LNCaP clone FGC (cell line): ENCODE measurements around the gene SSX2IP.
"Not testable (repeated sequence)": the region's sequence is repeated elsewhere in the genome, so short reads cannot be mapped to it uniquely, and the experiment has no call there.

Experiments used
- DNase-seq: peaks from one replicate; pipeline ENCODE4 v3.0.0-alpha.2; 2011; ENCODE audit warnings: low read depth
- H3K4me3 ChIP-seq: 2 replicates; pipeline ENCODE4 v1.5.1; 2011; ENCODE audit warnings: mild to moderate bottlenecking, low read depth, low read length, control low read depth
- CTCF ChIP-seq: IDR thresholded peaks from 2 replicates; pipeline ENCODE4 v1.5.1; 2012; ENCODE audit warnings: mild to moderate bottlenecking; ENCODE audit not compliant: control insufficient read depth, insufficient read depth; ENCODE audit errors: extremely low read depth

SSX2IP gene

GRCh38 chr1:84731519-84731918 is 41.3 kb upstream of the SSX2IP start:
- DNase-seq: no peak
- no peak for TF ChIP-seq CTCF
- no peak overlapping the region for H3K4me3 ChIP-seq

DNA sequence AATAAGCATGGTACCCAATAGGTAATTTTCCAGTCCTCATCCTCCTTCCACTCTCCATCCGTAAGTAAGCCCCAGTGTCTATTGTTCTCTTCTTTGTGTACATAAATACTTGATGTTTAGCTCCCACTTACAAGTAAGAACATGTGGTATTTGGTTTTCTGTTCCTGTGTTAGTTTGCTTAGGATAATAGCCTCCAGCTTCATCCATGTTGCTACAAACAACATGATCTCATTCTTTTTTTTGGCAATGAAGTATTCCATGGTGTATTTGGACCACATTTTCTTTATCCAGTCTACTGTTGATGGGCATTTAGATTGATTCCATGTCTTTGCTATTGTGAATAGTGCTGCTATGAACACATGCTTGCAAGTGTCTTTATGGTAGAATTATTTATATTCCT is 37.5 kb upstream of the SSX2IP start:
- DNase-seq: not testable (repeated sequence)

DNA sequence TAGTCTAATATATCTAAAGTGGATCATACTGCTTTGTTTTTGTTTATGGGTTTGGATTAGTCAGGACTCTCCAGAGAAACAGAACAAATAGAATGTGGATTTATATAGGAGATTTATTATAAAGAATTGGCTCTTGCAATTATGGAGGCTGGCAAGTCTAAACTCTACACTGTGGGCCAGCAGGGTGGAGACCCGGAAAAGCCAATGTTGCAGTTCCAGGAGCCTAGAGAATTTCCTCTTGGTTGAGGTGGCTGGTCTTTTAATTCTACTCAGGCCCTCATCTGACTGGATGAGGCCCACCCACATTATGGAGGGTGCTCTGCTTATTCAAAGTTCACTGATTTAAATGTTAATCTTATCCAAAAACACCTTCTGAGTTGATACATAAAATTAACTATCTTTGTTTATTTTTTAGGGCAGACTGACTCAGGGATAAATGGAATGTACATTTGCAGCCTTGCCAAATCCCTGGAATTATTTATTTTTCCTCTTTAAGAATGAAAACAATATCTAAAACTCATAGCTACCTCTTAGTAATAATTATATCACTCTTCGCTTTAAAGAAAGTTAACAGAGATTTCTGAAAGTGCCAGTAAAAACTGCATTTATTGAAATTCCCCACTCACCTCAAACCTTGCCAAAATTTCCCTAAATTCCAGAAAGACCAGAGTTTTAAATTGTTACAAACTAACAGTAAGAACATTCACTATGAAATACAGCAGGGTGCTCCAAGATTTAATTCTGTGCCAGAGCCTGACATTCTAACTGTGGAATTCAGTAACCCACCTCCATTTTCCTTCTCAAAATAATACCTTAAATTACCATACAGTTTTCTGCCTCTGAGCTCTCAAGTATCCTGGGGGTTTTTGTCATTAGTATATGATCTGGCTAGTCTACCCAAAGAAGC is 36.6 kb upstream of the SSX2IP start:
- DNase-seq: no peak
- no peak for TF ChIP-seq CTCF

More for the DNA sequence above, 37.5 kb upstream of the SSX2IP start:
- H3K4me3 ChIP-seq: not testable (repeated sequence)

DNA sequence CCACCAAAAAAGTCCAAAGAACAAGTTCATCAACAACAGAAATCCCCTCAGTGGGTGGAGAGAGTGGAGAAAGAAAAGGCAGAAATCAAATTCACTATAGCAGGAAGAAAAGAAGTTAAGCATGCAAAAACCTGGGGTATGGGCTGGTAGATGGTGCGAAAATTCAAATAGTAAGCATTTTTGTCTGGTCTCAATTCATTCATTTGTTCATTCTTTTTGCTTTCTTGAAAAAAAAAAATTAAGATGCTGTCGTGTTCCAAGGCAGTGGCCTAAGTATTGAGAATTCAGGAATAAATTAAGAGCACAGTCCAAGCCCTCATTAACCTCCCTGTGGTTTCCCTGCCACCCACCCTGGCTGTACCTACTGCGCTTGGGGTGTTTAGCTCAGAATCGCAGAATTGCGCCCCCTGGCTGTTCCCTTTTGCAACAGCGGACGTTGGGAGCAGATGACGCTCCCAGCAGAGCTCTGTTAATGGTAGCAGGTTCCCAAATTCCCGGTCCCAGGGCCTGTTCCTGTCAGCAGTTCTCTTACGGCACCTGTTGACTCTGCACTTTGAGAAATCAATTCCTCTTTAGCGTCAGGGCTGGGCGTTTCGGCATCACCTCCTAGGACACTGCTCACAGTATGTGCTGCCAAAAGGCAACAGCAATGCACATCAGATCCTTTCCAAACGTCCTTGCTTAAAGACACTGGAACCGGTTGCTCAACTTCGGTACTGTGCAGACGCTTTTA is 34.0 kb upstream of the SSX2IP start:
- TF ChIP-seq CTCF: no peak
- no peak overlapping the region for H3K4me3 ChIP-seq
- no peak for DNase-seq

More for the DNA sequence above, 36.6 kb upstream of the SSX2IP start:
- no peak overlapping the region for H3K4me3 ChIP-seq

GRCh38 chr1:84722794-84723193 is 32.5 kb upstream of the SSX2IP start:
- no peak overlapping the region for H3K4me3 ChIP-seq
- no peak for DNase-seq
- TF ChIP-seq CTCF: no peak

DNA sequence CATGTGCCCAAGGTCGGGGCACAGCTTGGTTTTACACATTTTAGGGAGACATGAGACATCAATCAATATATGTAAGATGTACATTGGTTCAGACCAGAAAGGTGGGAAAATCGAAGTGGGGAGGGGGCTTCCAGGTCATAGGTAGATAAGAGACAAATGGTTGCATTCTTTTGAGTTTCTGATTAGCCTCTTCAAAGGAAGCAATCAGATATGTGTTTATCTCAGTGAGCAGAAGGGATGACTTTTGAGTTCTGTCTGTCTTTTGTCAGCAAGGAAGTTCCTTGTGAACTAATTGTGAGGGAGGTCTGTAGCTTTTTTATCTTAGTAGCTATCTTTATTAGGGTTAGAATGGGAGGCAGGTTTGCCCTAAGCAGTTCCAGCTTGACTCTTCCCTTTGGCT is 31.6 kb upstream of the SSX2IP start:
- not testable (repeated sequence) for DNase-seq, H3K4me3 ChIP-seq

GRCh38 chr1:84721152-84721551 is 30.9 kb upstream of the SSX2IP start:
- no peak for DNase-seq
- TF ChIP-seq CTCF: no peak
- no peak overlapping the region for H3K4me3 ChIP-seq
